Epidermal melanocyte (primary cell): Measurements from ENCODE around the gene CYP27B1.
A peak's percentile ranks its signal among the peaks of the same experiment; 100 is the strongest.
"Not testable (repeated sequence)": the region's sequence is repeated elsewhere in the genome, so short reads cannot be mapped to it uniquely, and the experiment has no call there.

ENCODE experiments used
- DNase-seq: peaks from one replicate; pipeline ENCODE4 v3.0.0; 2011; ENCODE audit warnings: low spot score; ENCODE audit not compliant: insufficient read length

The CYP27B1 gene

GRCh38 chr12:57783861-57784260 is 17.0 kb upstream of the CYP27B1 start:
- no peak for DNase-seq

GRCh38 chr12:57783466-57783801 is 16.6 kb upstream of the CYP27B1 start:
- no peak for DNase-seq

GRCh38 chr12:57782608-57783465 is 16.0 kb upstream of the CYP27B1 start, which contains the start of gene TSFM:
Gene TSFM, plus strand, starts transcription at chr12:57782787. Its CDS starts 15 bp downstream, at chr12:57782802.
- DNase-seq: peak; percentile 68

- no peak for DNase-seq
These were observed 15.3 kb upstream of the CYP27B1 start for GRCh38 chr12:57782243-57782607.

GRCh38 chr12:57781801-57782200 is 14.9 kb upstream of the CYP27B1 start:
- no peak for DNase-seq

- no peak for DNase-seq
These were observed 14.4 kb upstream of the CYP27B1 start for GRCh38 chr12:57781244-57781643.

- DNase-seq: no peak
These were observed 13.5 kb upstream of the CYP27B1 start for GRCh38 chr12:57780284-57780897.

GRCh38 chr12:57779736-57780135 is 12.9 kb upstream of the CYP27B1 start:
- no peak for DNase-seq

GRCh38 chr12:57777911-57778310 is 11.0 kb upstream of the CYP27B1 start:
- no peak for DNase-seq

GRCh38 chr12:57777367-57777766 is 10.5 kb upstream of the CYP27B1 start:
- no peak for DNase-seq

- no peak for DNase-seq
These were observed 9.3 kb upstream of the CYP27B1 start for GRCh38 chr12:57776247-57776587.

- DNase-seq: no peak
These were observed 8.8 kb upstream of the CYP27B1 start for GRCh38 chr12:57775563-57776246.

GRCh38 chr12:57775044-57775443 is 8.2 kb upstream of the CYP27B1 start:
- no peak for DNase-seq

GRCh38 chr12:57774634-57775033 is 7.8 kb upstream of the CYP27B1 start:
- DNase-seq: not testable (repeated sequence)

GRCh38 chr12:57772429-57773322 is 5.8 kb upstream of the CYP27B1 start, which contains the start of gene EEF1AKMT3:
Gene EEF1AKMT3, plus strand, starts transcription at chr12:57772614. Its CDS starts 111 bp downstream, at chr12:57772725.
- no peak for DNase-seq

GRCh38 chr12:57771873-57772428 is 5.1 kb upstream of the CYP27B1 start, which contains the start of gene METTL1:
Gene METTL1, minus strand, starts transcription at chr12:57772105. Its CDS starts 22 bp downstream, at chr12:57772083.
- peak; percentile 95 for DNase-seq

GRCh38 chr12:57771236-57771872 is 4.5 kb upstream of the CYP27B1 start:
- peak; percentile 93 for DNase-seq

- no peak for DNase-seq
These were observed 3.9 kb upstream of the CYP27B1 start for GRCh38 chr12:57770734-57771133.

GRCh38 chr12:57769594-57769993 is 2.7 kb upstream of the CYP27B1 start:
- DNase-seq: no peak

- no peak for DNase-seq
These were observed 998 bp upstream of the CYP27B1 start for GRCh38 chr12:57767876-57768275.
